GM19452 (cell line): ENCODE data around the gene DDX46.
A peak's percentile ranks its signal among the peaks of the same experiment; 100 is the strongest.
"Not testable (repeated sequence)": the region's sequence is repeated elsewhere in the genome, so short reads cannot be mapped to it uniquely, and the experiment has no call there.

ENCODE experiments used
- ATAC-seq: cut with Tn5 transposase; IDR thresholded peaks from one replicate; pipeline ENCODE4 v1.9.1; 2021; ENCODE audit not compliant: unreplicated experiment

Gene DDX46

GRCh38 chr5:134758504-134759341, at the start of gene DDX46:
DDX46 (plus strand) TSS chr5:134758779; CDS start chr5:134758939, 160 bp downstream.
- ATAC-seq = peak; percentile 98

- no peak for ATAC-seq
Measured at GRCh38 chr5:134714120-134714519, 44.5 kb upstream of the DDX46 start.

- ATAC-seq = no peak
Measured at GRCh38 chr5:134714541-134714940, 44.0 kb upstream of the DDX46 start.

GRCh38 chr5:134715466-134715865, 43.1 kb upstream of the DDX46 start:
- ATAC-seq = not testable (repeated sequence)

GRCh38 chr5:134724872-134725271, 33.7 kb upstream of the DDX46 start:
- ATAC-seq = no peak

- no peak for ATAC-seq
Measured at GRCh38 chr5:134732819-134733218, 25.8 kb upstream of the DDX46 start.

GRCh38 chr5:134735243-134735642, 23.3 kb upstream of the DDX46 start:
- no peak for ATAC-seq

- no peak for ATAC-seq
Measured at GRCh38 chr5:134736173-134736812, 22.3 kb upstream of the DDX46 start.

- peak; percentile 95 for ATAC-seq
Measured at GRCh38 chr5:134738133-134738962, 20.2 kb upstream of the DDX46 start, which contains the start of gene CAMLG. CAMLG (plus strand) TSS chr5:134738548; CDS start chr5:134738621, 73 bp downstream.

GRCh38 chr5:134738963-134739661, 19.5 kb upstream of the DDX46 start:
- ATAC-seq = no peak

- ATAC-seq = no peak
Measured at GRCh38 chr5:134741052-134741451, 17.5 kb upstream of the DDX46 start.

GRCh38 chr5:134742134-134742533, 16.4 kb upstream of the DDX46 start:
- no peak for ATAC-seq

GRCh38 chr5:134749415-134749814, 9.2 kb upstream of the DDX46 start:
- no peak for ATAC-seq

- ATAC-seq = no peak
Measured at GRCh38 chr5:134758176-134758503, 439 bp upstream of the DDX46 start.

GRCh38 chr5:134767528-134768291, 9.1 kb downstream of the DDX46 start:
- ATAC-seq = not testable (repeated sequence)

- ATAC-seq = no peak
Measured at GRCh38 chr5:134769206-134769605, 10.6 kb downstream of the DDX46 start.

- no peak for ATAC-seq
Measured at GRCh38 chr5:134772461-134773125, 14.0 kb downstream of the DDX46 start.

- ATAC-seq = no peak
Measured at GRCh38 chr5:134777366-134777765, 18.8 kb downstream of the DDX46 start.

GRCh38 chr5:134784241-134784920, 25.8 kb downstream of the DDX46 start:
- ATAC-seq = no peak
